GM23338 (cell line): ENCODE data around the gene EVI5L. TPM values are rescaled to one million over a fixed set of nuclear protein-coding genes. Genes with fewer than 3 reads are reported as not detected.

Source experiments
- ATAC-seq: fragments of 200-7000 bp; cut with Tn5 transposase; 3 replicates; pipeline ENCODE4 v1.9.1; 2020
- DNase-seq: peaks from one replicate; pipeline ENCODE4 v3.0.0-alpha.2; 2015; ENCODE audit warnings: low spot score
- H2AFZ ChIP-seq: fragments of 200-600 bp; sonication (generic); 2 replicates; pipeline ENCODE4 v1.8.0; 2016; ENCODE audit warnings: antibody characterized with exemption, mild to moderate bottlenecking, moderate library complexity
- H3F3A ChIP-seq: fragments of 200-600 bp; sonication (generic); replicated peaks from 2 replicates; pipeline ENCODE4 v1.8.0; 2017; ENCODE audit warnings: antibody characterized with exemption, mixed run types, low read depth
- H3K27ac ChIP-seq: fragments of 200-600 bp; sonication (generic); 2 replicates; pipeline ENCODE4 v1.6.1; 2016; ENCODE audit warnings: low read depth
- H3K27me3 ChIP-seq: fragments of 200-600 bp; sonication (generic); 2 replicates; pipeline ENCODE4 v1.8.0; 2016; ENCODE audit warnings: mild to moderate bottlenecking, mixed run types, moderate library complexity; ENCODE audit not compliant: insufficient read depth
- H3K36me3 ChIP-seq: fragments of 200-600 bp; sonication (generic); 2 replicates; pipeline ENCODE4 v1.8.0; 2016; ENCODE audit warnings: mild to moderate bottlenecking; ENCODE audit not compliant: insufficient read depth
- H3K4me1 ChIP-seq: fragments of 200-600 bp; sonication (generic); 2 replicates; pipeline ENCODE4 v1.8.0; 2016; ENCODE audit warnings: mild to moderate bottlenecking, moderate library complexity; ENCODE audit not compliant: insufficient read depth
- H3K4me2 ChIP-seq: fragments of 200-600 bp; sonication (generic); 2 replicates; pipeline ENCODE4 v1.7.1; 2017; ENCODE audit warnings: mixed run types
- H3K4me3 ChIP-seq: fragments of 200-600 bp; sonication (generic); 2 replicates; pipeline ENCODE4 v1.6.1; 2016; ENCODE audit warnings: mixed run types
- H3K79me2 ChIP-seq: fragments of 200-600 bp; sonication (generic); replicated peaks from 2 replicates; pipeline ENCODE4 v1.8.0; 2017; ENCODE audit warnings: mild to moderate bottlenecking; ENCODE audit not compliant: insufficient read depth
- H3K9me2 ChIP-seq: fragments of 200-600 bp; sonication (generic); 2 replicates; pipeline ENCODE4 v1.8.0; 2017; ENCODE audit not compliant: insufficient read depth
- H4K20me1 ChIP-seq: fragments of 200-600 bp; sonication (generic); replicated peaks from 2 replicates; pipeline ENCODE4 v1.8.0; 2017; ENCODE audit warnings: mild to moderate bottlenecking; ENCODE audit not compliant: insufficient read depth
- H3K27ac Mint-ChIP-seq: 2 replicates; pipeline ENCODE4 v1.8.0; 2020; ENCODE audit warnings: inconsistent platforms, mild to moderate bottlenecking, moderate library complexity, mixed read lengths
- H3K27me3 Mint-ChIP-seq: 3 replicates; pipeline ENCODE4 v1.8.0; 2022; ENCODE audit warnings: low read depth, mild to moderate bottlenecking, moderate library complexity, mixed read lengths, inconsistent platforms; ENCODE audit not compliant: insufficient read depth, poor library complexity
- H3K36me3 Mint-ChIP-seq: 3 replicates; pipeline ENCODE4 v1.8.0; 2021; ENCODE audit warnings: low read depth, mild to moderate bottlenecking, inconsistent platforms, moderate library complexity, mixed read lengths
- H3K4me1 Mint-ChIP-seq: 3 replicates; pipeline ENCODE4 v1.8.0; 2020; ENCODE audit warnings: mild to moderate bottlenecking, inconsistent platforms, mixed read lengths
- H3K4me3 Mint-ChIP-seq: 3 replicates; pipeline ENCODE4 v1.8.0; 2021; ENCODE audit warnings: moderate library complexity, mild to moderate bottlenecking, inconsistent platforms, mixed read lengths
- H3K9me3 Mint-ChIP-seq: 3 replicates; pipeline ENCODE4 v1.8.0; 2020; ENCODE audit warnings: moderate library complexity, mild to moderate bottlenecking, inconsistent platforms, mixed read lengths
- CREB1 ChIP-seq: fragments of 250-450 bp; sonication (Bioruptor Pico); IDR thresholded peaks from 2 replicates; pipeline ENCODE4 v1.5.0; 2020; ENCODE audit warnings: low read depth, mild to moderate bottlenecking, moderate library complexity
- CTCF ChIP-seq, 2 experiments: fragments of 200-600 bp in 1 of 2; sonication (generic) in 1 of 2; conservative IDR thresholded peaks; 2 replicates each; pipeline versions ENCODE4 v1.5.1 to v1.6.1; 2016 to 2017; ENCODE audit warnings: antibody characterized with exemption in 2 of 2, low read depth in 2 of 2, mild to moderate bottlenecking in 2 of 2, moderate library complexity in 1 of 2
- EZH2 ChIP-seq: fragments of 200-600 bp; sonication (generic); IDR thresholded peaks from one replicate; pipeline ENCODE4 v1.8.0; 2017; ENCODE audit warnings: antibody characterized with exemption, mild to moderate bottlenecking, low read depth; ENCODE audit not compliant: unreplicated experiment
- EZH2phosphoT487 ChIP-seq: fragments of 200-600 bp; sonication (generic); IDR thresholded peaks from one replicate; pipeline ENCODE4 v1.8.1; 2018; ENCODE audit warnings: antibody characterized with exemption; ENCODE audit not compliant: unreplicated experiment
- NANOG ChIP-seq: IDR thresholded peaks from 2 replicates; pipeline ENCODE4 v1.6.1; 2016; ENCODE audit warnings: antibody characterized with exemption, borderline replicate concordance
- REST ChIP-seq: IDR thresholded peaks from one replicate; pipeline ENCODE4 v1.6.1; 2018; ENCODE audit warnings: antibody characterized with exemption; ENCODE audit not compliant: unreplicated experiment
- ZNF114 ChIP-seq: fragments of 250-450 bp; sonication (Bioruptor Pico); IDR thresholded peaks from 2 replicates; pipeline ENCODE4 v1.5.0; 2020; ENCODE audit warnings: mild to moderate bottlenecking, moderate library complexity
- ZNF331 ChIP-seq: fragments of 250-450 bp; sonication (Bioruptor Pico); IDR thresholded peaks from 2 replicates; pipeline ENCODE4 v1.5.0; 2020; ENCODE audit warnings: low read depth, mild to moderate bottlenecking, moderate library complexity
- ZNF462 ChIP-seq: fragments of 250-450 bp; sonication (Bioruptor Pico); IDR thresholded peaks from 2 replicates; pipeline ENCODE4 v1.5.0; 2020; ENCODE audit warnings: mild to moderate bottlenecking, moderate library complexity
- polyA plus RNA-seq: library from polyadenylated mRNA; unstranded; fragments of >200 nt; fragmentation: Nextera tagmentation; extraction: Ambion mirVana; gene quantifications from 2 replicates; pipeline ENCODE4 v1.2.1, GENCODE V29; 2016
- total RNA-seq: library from RNA; depleted of rRNA; stranded (reverse); fragments of >200 nt; shearing (Covaris generic); gene quantifications from 2 replicates; pipeline ENCODE4 v1.2.3, GENCODE V29; 2014

The EVI5L gene
- total and polyA plus RNA-seq, 2 experiments from 2014 or later = 4.5 to 16.2 TPM

GRCh38 chr19:7784856-7785255 lies 45.2 kb upstream of the EVI5L start (continued):
- no peak for TF ChIP-seq CTCF (conservative IDR thresholded peaks at IDR 0.05; ENCODE audit: low read depth in 2 of 2)
- no peak for TF ChIP-seq ZNF331 (CRISPR knock-in tag)
- no peak for TF ChIP-seq EZH2phosphoT487
- no peak for TF ChIP-seq REST

GRCh38 chr19:7787141-7787540 lies 42.9 kb upstream of the EVI5L start:
- H2AFZ ChIP-seq = peak overlapping the region; percentile 97
- H3K4me1 ChIP-seq = peaks cover 3% of the 10 kb centered on the region; the same call in 1 of the 2 replicates
- no peaks in the 10 kb centered on the region for H3K36me3 ChIP-seq
- Mint-ChIP-seq H3K27ac (no peak overlapping the region), H3K4me3 (peak overlapping the region; percentile 65), H3K4me1 (peaks cover 13% of the 10 kb centered on the region), H3K36me3 (0 out of 3 replicates have a peak, but pooled peaks cover 3% of the 10 kb centered on the region), H3K9me3 (no peaks in the 10 kb centered on the region; the same call in 2 of the 3 replicates), H3K27me3 (peaks cover 36% of the 10 kb centered on the region)
- H3F3A ChIP-seq = 0 out of 2 replicates have a peak, but pooled peaks cover 3% of the 10 kb centered on the region
- ATAC-seq (peak; percentile 63), DNase-seq (peak; percentile 85)
- H3K79me2 ChIP-seq = no peaks in the 10 kb centered on the region
- H4K20me1 ChIP-seq = no peaks in the 10 kb centered on the region
- peaks cover 59% of the 10 kb centered on the region for H3K27me3 ChIP-seq
- peak overlapping the region; percentile 75 for H3K4me3 ChIP-seq
- no peaks in the 10 kb centered on the region for H3K9me2 ChIP-seq
- no peak overlapping the region for H3K27ac ChIP-seq
- peak overlapping the region; percentile 91 for H3K4me2 ChIP-seq
- TF ChIP-seq CREB1 (CRISPR knock-in tag) (no peak), REST (no peak), EZH2phosphoT487 (no peak), ZNF462 (CRISPR knock-in tag) (no peak), EZH2 (no peak), ZNF114 (CRISPR knock-in tag) (no peak), NANOG (no peak)
